Stomach (tissue), 4 donors: Measurements from ENCODE around the gene PRKCE.

Experiments
- POLR2A ChIP-seq, 4 donors: fragments of 450-650 bp; IDR thresholded peaks; one replicate each; pipeline ENCODE4 v1.6.1; 2016; ENCODE audit warnings: antibody characterized with exemption in 4 of 4, control low read depth in 2 of 4, mild to moderate bottlenecking in 1 of 4, moderate library complexity in 1 of 4
- TF ChIP-seq, protein P1 (sequence below), 7 experiments: fragments of 450-650 bp in 4 of 7; fragments of 200-600 bp in 3 of 7; sonication (generic) in 3 of 7; IDR thresholded peaks; one replicate each; pipeline ENCODE4 v1.5.1; 2016 to 2019; ENCODE audit warnings: antibody characterized with exemption in 7 of 7, control low read depth in 2 of 7, mild to moderate bottlenecking in 1 of 7

GRCh38 chr2:45774688-45775244, 123.3 kb downstream of the PRKCE start:
- TF ChIP-seq, protein P1, sequence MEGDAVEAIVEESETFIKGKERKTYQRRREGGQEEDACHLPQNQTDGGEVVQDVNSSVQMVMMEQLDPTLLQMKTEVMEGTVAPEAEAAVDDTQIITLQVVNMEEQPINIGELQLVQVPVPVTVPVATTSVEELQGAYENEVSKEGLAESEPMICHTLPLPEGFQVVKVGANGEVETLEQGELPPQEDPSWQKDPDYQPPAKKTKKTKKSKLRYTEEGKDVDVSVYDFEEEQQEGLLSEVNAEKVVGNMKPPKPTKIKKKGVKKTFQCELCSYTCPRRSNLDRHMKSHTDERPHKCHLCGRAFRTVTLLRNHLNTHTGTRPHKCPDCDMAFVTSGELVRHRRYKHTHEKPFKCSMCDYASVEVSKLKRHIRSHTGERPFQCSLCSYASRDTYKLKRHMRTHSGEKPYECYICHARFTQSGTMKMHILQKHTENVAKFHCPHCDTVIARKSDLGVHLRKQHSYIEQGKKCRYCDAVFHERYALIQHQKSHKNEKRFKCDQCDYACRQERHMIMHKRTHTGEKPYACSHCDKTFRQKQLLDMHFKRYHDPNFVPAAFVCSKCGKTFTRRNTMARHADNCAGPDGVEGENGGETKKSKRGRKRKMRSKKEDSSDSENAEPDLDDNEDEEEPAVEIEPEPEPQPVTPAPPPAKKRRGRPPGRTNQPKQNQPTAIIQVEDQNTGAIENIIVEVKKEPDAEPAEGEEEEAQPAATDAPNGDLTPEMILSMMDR (IDR thresholded peaks at IDR 0.05) = no peak
- TF ChIP-seq POLR2A (IDR thresholded peaks at IDR 0.05) = no peak
